ENCODE measurements around the gene RALBP1.

DNA sequence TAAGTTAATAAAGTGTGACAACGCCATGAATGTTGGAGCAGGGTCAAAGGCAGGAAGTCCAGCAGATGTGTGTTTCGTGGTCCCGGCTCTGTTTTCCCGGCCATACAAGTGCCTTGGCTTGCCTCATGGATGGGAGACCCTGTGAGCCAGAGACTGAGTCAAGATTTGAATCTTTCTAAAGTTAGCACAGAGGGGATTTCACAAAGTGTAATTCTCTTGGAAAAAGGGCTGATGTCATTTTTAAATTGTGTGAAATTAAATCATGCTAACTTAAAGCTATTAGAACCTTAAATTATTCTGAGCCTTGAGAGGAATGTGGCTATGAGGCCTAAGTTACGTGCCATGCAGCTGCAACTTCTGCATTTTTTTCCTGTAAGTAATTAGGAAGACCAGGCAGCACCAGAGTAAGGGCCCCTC is 38.3 kb upstream of the RALBP1 start:
- TF ChIP-seq CTCF (conservative IDR thresholded peaks at IDR 0.05 in 1 of 2, IDR thresholded peaks at IDR 0.05 in 1 of 2; ENCODE audit: extremely low read depth in 1 of 2, insufficient read depth in 1 of 2, low read depth in 1 of 2, low read length in 2 of 2) (no peak), EZH2 (IDR thresholded peaks at IDR 0.05; ENCODE audit: borderline replicate concordance, low read length) (no peak)
